Kidney tubule cell (primary cell): ENCODE measurements around the gene GNGT1.

Experiments used
- DNase-seq: peaks from one replicate; pipeline ENCODE4 v3.0.0-alpha.2; 2018; ENCODE audit warnings: low spot score

The GNGT1 gene

GRCh38 chr7:93906267-93906666 is at the start of gene GNGT1:
Gene GNGT1 (plus strand): TSS chr7:93906567. CDS start chr7:93906747, 180 bp downstream.
- no peak for DNase-seq

- DNase-seq = no peak
Observed at GRCh38 chr7:93858857-93859256, 47.5 kb upstream of the GNGT1 start.

- peak; percentile 13 for DNase-seq
Observed at GRCh38 chr7:93860261-93860660, 46.1 kb upstream of the GNGT1 start.

GRCh38 chr7:93861325-93861949 is 44.9 kb upstream of the GNGT1 start:
- DNase-seq = no peak

GRCh38 chr7:93862651-93863050 is 43.7 kb upstream of the GNGT1 start:
- no peak for DNase-seq

GRCh38 chr7:93866886-93867285 is 39.5 kb upstream of the GNGT1 start:
- no peak for DNase-seq

- no peak for DNase-seq
Observed at GRCh38 chr7:93873998-93874574, 32.3 kb upstream of the GNGT1 start.

- no peak for DNase-seq
Observed at GRCh38 chr7:93877742-93878141, 28.6 kb upstream of the GNGT1 start.

- DNase-seq = no peak
Observed at GRCh38 chr7:93879356-93879755, 27.0 kb upstream of the GNGT1 start.

- DNase-seq = no peak
Observed at GRCh38 chr7:93882468-93882867, 23.9 kb upstream of the GNGT1 start.

- DNase-seq = peak; percentile 9
Observed at GRCh38 chr7:93883078-93883916, 23.1 kb upstream of the GNGT1 start.

- peak; percentile 12 for DNase-seq
Observed at GRCh38 chr7:93883917-93884345, 22.4 kb upstream of the GNGT1 start.

GRCh38 chr7:93884541-93884940 is 21.8 kb upstream of the GNGT1 start:
- DNase-seq = peak; percentile 22

GRCh38 chr7:93889261-93889660 is 17.1 kb upstream of the GNGT1 start:
- DNase-seq = peak; percentile 60

- peak; percentile 78 for DNase-seq
Observed at GRCh38 chr7:93890041-93890463, 16.3 kb upstream of the GNGT1 start.

- DNase-seq = peak; percentile 96
Observed at GRCh38 chr7:93890464-93891068, 15.8 kb upstream of the GNGT1 start, which contains the start of gene TFPI2. Gene TFPI2 (minus strand): TSS chr7:93890753. CDS start chr7:93890678, 75 bp downstream.

GRCh38 chr7:93894426-93894825 is 11.9 kb upstream of the GNGT1 start:
- DNase-seq = peak; percentile 54

GRCh38 chr7:93894966-93895640 is 11.3 kb upstream of the GNGT1 start:
- DNase-seq = no peak

GRCh38 chr7:93895859-93896600 is 10.3 kb upstream of the GNGT1 start:
- DNase-seq = no peak

- peak; percentile 76 for DNase-seq
Observed at GRCh38 chr7:93897680-93898079, 8.7 kb upstream of the GNGT1 start.

- DNase-seq = peak; percentile 73
Observed at GRCh38 chr7:93902777-93903423, 3.5 kb upstream of the GNGT1 start.
